Loucy (cell line): ENCODE measurements around the gene UVRAG.

Experiments
- H2AFZ ChIP-seq: fragments of 200-600 bp; sonication (generic); 2 replicates; pipeline ENCODE4 v1.6.0; 2016; ENCODE audit warnings: antibody characterized with exemption, mild to moderate bottlenecking, low read length, moderate library complexity
- H3F3A ChIP-seq: fragments of 200-600 bp; 2 replicates; pipeline ENCODE4 v1.6.0; 2016; ENCODE audit warnings: antibody characterized with exemption, low read depth, mild to moderate bottlenecking
- H3K27me3 ChIP-seq: fragments of 200-600 bp; sonication (generic); 2 replicates; pipeline ENCODE4 v1.6.1; 2014; ENCODE audit warnings: low read length, mild to moderate bottlenecking; ENCODE audit not compliant: insufficient read depth, poor library complexity, severe bottlenecking
- H3K36me3 ChIP-seq: fragments of 200-600 bp; sonication (generic); 2 replicates; pipeline ENCODE4 v1.6.1; 2016; ENCODE audit warnings: low read length; ENCODE audit not compliant: insufficient read depth
- H3K4me1 ChIP-seq: fragments of 200-600 bp; sonication (generic); 2 replicates; pipeline ENCODE4 v1.5.1; 2014; ENCODE audit warnings: low read length, mild to moderate bottlenecking; ENCODE audit not compliant: insufficient read depth, poor library complexity, severe bottlenecking
- H3K4me2 ChIP-seq: fragments of 200-600 bp; sonication (generic); 2 replicates; pipeline ENCODE4 v1.6.0; 2014; ENCODE audit warnings: antibody characterized with exemption, low read length, low read depth, mild to moderate bottlenecking; ENCODE audit not compliant: poor library complexity, severe bottlenecking
- H3K4me3 ChIP-seq: fragments of 200-600 bp; sonication (generic); 2 replicates; pipeline ENCODE4 v1.5.1; 2014; ENCODE audit warnings: low read length, mild to moderate bottlenecking, mixed read lengths; ENCODE audit not compliant: poor library complexity, severe bottlenecking
- H3K79me2 ChIP-seq: fragments of 200-600 bp; sonication (generic); 2 replicates; pipeline ENCODE4 v1.6.1; 2014; ENCODE audit warnings: low read length; ENCODE audit not compliant: insufficient read depth
- H3K9ac ChIP-seq: fragments of 200-600 bp; sonication (generic); 2 replicates; pipeline ENCODE4 v1.6.0; 2014; ENCODE audit warnings: mild to moderate bottlenecking, low read depth, low read length, moderate library complexity; ENCODE audit not compliant: poor library complexity, severe bottlenecking
- H3K9me2 ChIP-seq: fragments of 200-600 bp; sonication (generic); replicated peaks from 2 replicates; pipeline ENCODE4 v1.6.1; 2016; ENCODE audit warnings: low read depth, low read length, mixed read lengths
- H3K9me3 ChIP-seq: fragments of 200-600 bp; sonication (generic); 2 replicates; pipeline ENCODE4 v1.6.1; 2014; ENCODE audit warnings: mild to moderate bottlenecking, antibody characterized with exemption, low read length, low read depth; ENCODE audit not compliant: insufficient read depth
- H4K20me1 ChIP-seq: fragments of 200-600 bp; sonication (generic); 2 replicates; pipeline ENCODE4 v1.6.0; 2014; ENCODE audit warnings: antibody characterized with exemption, low read length, mild to moderate bottlenecking; ENCODE audit not compliant: insufficient read depth, poor library complexity, severe bottlenecking
- CTCF ChIP-seq: fragments of 200-600 bp; sonication (generic); conservative IDR thresholded peaks from 2 replicates; pipeline ENCODE4 v1.5.1; 2014; ENCODE audit warnings: mild to moderate bottlenecking, antibody characterized with exemption, low read length
- EZH2phosphoT487 ChIP-seq: fragments of 200-600 bp; IDR thresholded peaks from 2 replicates; pipeline ENCODE4 v1.6.1; 2018; ENCODE audit warnings: antibody characterized with exemption, mild to moderate bottlenecking, moderate library complexity, borderline replicate concordance

The UVRAG gene

GRCh38 chr11:75820645-75821044 lies 5.6 kb downstream of the UVRAG start:
- no peak overlapping the region for H3K9ac ChIP-seq
- no peaks in the 10 kb centered on the region for H3K27me3 ChIP-seq
- H3K79me2 ChIP-seq = peaks cover 88% of the 10 kb centered on the region
- no peak for TF ChIP-seq EZH2phosphoT487
- TF ChIP-seq CTCF = no peak
- no peaks in the 10 kb centered on the region for H3K9me2 ChIP-seq
- H3K4me1 ChIP-seq = peaks cover 33% of the 10 kb centered on the region
- H3K4me3 ChIP-seq = no peak overlapping the region
- H3K4me2 ChIP-seq = peak overlapping the region; percentile 10
- no peaks in the 10 kb centered on the region for H3F3A ChIP-seq
- H3K36me3 ChIP-seq = no peaks in the 10 kb centered on the region
- no peaks in the 10 kb centered on the region for H3K9me3 ChIP-seq
- H4K20me1 ChIP-seq = peaks cover 28% of the 10 kb centered on the region
- H2AFZ ChIP-seq = no peak overlapping the region

DNA sequence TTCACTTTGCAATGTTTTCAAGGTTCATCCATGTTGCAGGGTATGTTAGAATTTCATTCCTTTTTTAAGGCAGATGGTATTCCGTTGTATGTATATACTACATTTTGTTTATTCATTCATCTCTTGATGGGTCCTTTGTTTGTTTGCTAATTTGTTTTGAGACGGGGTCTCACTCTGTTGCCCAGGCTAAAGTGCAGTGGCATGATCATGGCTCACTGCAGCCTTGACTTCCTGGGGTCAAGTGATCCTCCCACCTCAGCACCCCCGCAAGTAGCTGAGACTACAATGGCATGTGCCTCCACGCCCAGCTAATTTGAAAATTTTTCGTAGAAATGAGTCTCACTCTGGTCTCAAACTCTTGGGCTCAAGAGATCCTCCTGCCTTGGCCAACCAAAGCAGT lies 6.2 kb downstream of the UVRAG start:
- no peak overlapping the region for H3K9ac ChIP-seq
- H3K4me2 ChIP-seq = peak overlapping the region; percentile 10
- no peaks in the 10 kb centered on the region for H3K9me2 ChIP-seq
- H3K4me1 ChIP-seq = peaks cover 33% of the 10 kb centered on the region
- H2AFZ ChIP-seq = no peak overlapping the region
- H3F3A ChIP-seq = no peaks in the 10 kb centered on the region
- TF ChIP-seq EZH2phosphoT487 (no peak), CTCF (no peak)
- H4K20me1 ChIP-seq = peaks cover 28% of the 10 kb centered on the region
- H3K4me3 ChIP-seq = no peak overlapping the region
- H3K79me2 ChIP-seq = peaks cover 83% of the 10 kb centered on the region
- H3K27me3 ChIP-seq = no peaks in the 10 kb centered on the region
- no peaks in the 10 kb centered on the region for H3K36me3 ChIP-seq
- no peaks in the 10 kb centered on the region for H3K9me3 ChIP-seq

GRCh38 chr11:75822541-75822940 lies 7.5 kb downstream of the UVRAG start:
- H3K27me3 ChIP-seq = no peaks in the 10 kb centered on the region
- TF ChIP-seq CTCF = no peak
- TF ChIP-seq EZH2phosphoT487 = no peak
- H4K20me1 ChIP-seq = peaks cover 21% of the 10 kb centered on the region
- H3F3A ChIP-seq = no peaks in the 10 kb centered on the region
- H3K4me2 ChIP-seq = no peak overlapping the region
- no peaks in the 10 kb centered on the region for H3K9me3 ChIP-seq
- no peak overlapping the region for H3K4me3 ChIP-seq
- peaks cover 70% of the 10 kb centered on the region for H3K79me2 ChIP-seq
- H3K9me2 ChIP-seq = no peaks in the 10 kb centered on the region
- H2AFZ ChIP-seq = no peak overlapping the region
- no peak overlapping the region for H3K9ac ChIP-seq
- peaks cover 21% of the 10 kb centered on the region for H3K4me1 ChIP-seq
- no peaks in the 10 kb centered on the region for H3K36me3 ChIP-seq
